Fibroblast of lung (primary cell): ENCODE data around the gene FLNC. TPM values are rescaled to one million over a fixed set of nuclear protein-coding genes. Genes with fewer than 3 reads are reported as not detected.

Experiments
- DNase-seq, 2 donors: peaks; one replicate each; pipeline versions ENCODE4 v3.0.0 to v3.0.0-alpha.2; 2010; ENCODE audit warnings: low read depth in 2 of 2
- H2AFZ ChIP-seq: 2 replicates; pipeline ENCODE4 v1.5.1; 2012; ENCODE audit warnings: low read length, control low read depth, inconsistent platforms
- H3K27ac ChIP-seq: 2 replicates; pipeline ENCODE4 v1.5.1; 2011; ENCODE audit warnings: low read length, control low read depth; ENCODE audit not compliant: insufficient read depth
- H3K27me3 ChIP-seq: 2 replicates; pipeline ENCODE4 v1.5.1; 2011; ENCODE audit warnings: mild to moderate bottlenecking, low read length; ENCODE audit not compliant: control insufficient read depth, insufficient read depth
- H3K36me3 ChIP-seq: 2 replicates; pipeline ENCODE4 v1.5.1; 2011; ENCODE audit warnings: low read length; ENCODE audit not compliant: control insufficient read depth, insufficient read depth
- H3K4me1 ChIP-seq: 2 replicates; pipeline ENCODE4 v1.5.1; 2011; ENCODE audit warnings: low read length; ENCODE audit not compliant: control insufficient read depth, insufficient read depth; ENCODE audit errors: extremely low read depth
- H3K4me2 ChIP-seq: 2 replicates; pipeline ENCODE4 v1.5.1; 2011; ENCODE audit warnings: low read length, control low read depth; ENCODE audit not compliant: insufficient read depth; ENCODE audit errors: extremely low read depth
- H3K4me3 ChIP-seq, 4 experiments: fragments of 200-600 bp in 1 of 4; sonication (generic) in 1 of 4; replicated peaks in 1 of 4; 2 replicates each; pipeline ENCODE4 v1.5.1; 2011 to 2016; ENCODE audit warnings: low read length in 4 of 4, low read depth in 3 of 4, mild to moderate bottlenecking in 3 of 4, control low read depth in 2 of 4, inconsistent platforms in 1 of 4, mixed read lengths in 1 of 4; ENCODE audit not compliant: insufficient read depth in 1 of 4; ENCODE audit errors: control extremely low read depth in 1 of 4
- H3K79me2 ChIP-seq: 2 replicates; pipeline ENCODE4 v1.5.1; 2012; ENCODE audit warnings: mild to moderate bottlenecking, low read length, inconsistent platforms; ENCODE audit not compliant: control insufficient read depth, insufficient read depth
- H3K9ac ChIP-seq: 2 replicates; pipeline ENCODE4 v1.5.1; 2011; ENCODE audit warnings: mild to moderate bottlenecking, low read length, control low read depth; ENCODE audit not compliant: insufficient read depth
- H3K9me3 ChIP-seq: 2 replicates; pipeline ENCODE4 v1.5.1; 2012; ENCODE audit warnings: low read depth, low read length; ENCODE audit not compliant: control insufficient read depth, insufficient read depth
- H4K20me1 ChIP-seq: 2 replicates; pipeline ENCODE4 v1.5.1; 2011; ENCODE audit warnings: low read length; ENCODE audit not compliant: control insufficient read depth, insufficient read depth; ENCODE audit errors: extremely low read depth
- EZH2 ChIP-seq: IDR thresholded peaks from 2 replicates; pipeline ENCODE4 v1.5.1; 2012; ENCODE audit warnings: low read length, control low read depth, mild to moderate bottlenecking; ENCODE audit errors: missing control alignments
- polyA plus RNA-seq, 2 donors: library from polyadenylated mRNA; depleted of rRNA in 1 of 2; stranded (reverse) in 1 of 2; unstranded in 1 of 2; fragments of >200 nt; gene quantifications; 2 replicates each; pipeline ENCODE4 v1.2.1, GENCODE V29; 2011 to 2012; ENCODE audit warnings: missing spikeins in 1 of 2
- total RNA-seq: library from RNA; depleted of rRNA; stranded (reverse); fragments of >200 nt; gene quantifications from 2 replicates; pipeline ENCODE4 v1.2.1, GENCODE V29; 2014
- TF ChIP-seq, protein P1 (sequence below), 2 donors: IDR thresholded peaks in 1 of 2; conservative IDR thresholded peaks in 1 of 2; 1 replicate in 1 of 2; 2 replicates in 1 of 2; pipeline ENCODE4 v1.5.1; 2011 to 2012; ENCODE audit warnings: low read length in 2 of 2, control low read depth in 1 of 2, inconsistent platforms in 1 of 2, low read depth in 1 of 2, mild to moderate bottlenecking in 1 of 2

Gene FLNC
- total and polyA plus RNA-seq, 2 donors (not counting 1 experiment from before 2014, with no cell fraction given), result 29.3 to 191 TPM

DNA sequence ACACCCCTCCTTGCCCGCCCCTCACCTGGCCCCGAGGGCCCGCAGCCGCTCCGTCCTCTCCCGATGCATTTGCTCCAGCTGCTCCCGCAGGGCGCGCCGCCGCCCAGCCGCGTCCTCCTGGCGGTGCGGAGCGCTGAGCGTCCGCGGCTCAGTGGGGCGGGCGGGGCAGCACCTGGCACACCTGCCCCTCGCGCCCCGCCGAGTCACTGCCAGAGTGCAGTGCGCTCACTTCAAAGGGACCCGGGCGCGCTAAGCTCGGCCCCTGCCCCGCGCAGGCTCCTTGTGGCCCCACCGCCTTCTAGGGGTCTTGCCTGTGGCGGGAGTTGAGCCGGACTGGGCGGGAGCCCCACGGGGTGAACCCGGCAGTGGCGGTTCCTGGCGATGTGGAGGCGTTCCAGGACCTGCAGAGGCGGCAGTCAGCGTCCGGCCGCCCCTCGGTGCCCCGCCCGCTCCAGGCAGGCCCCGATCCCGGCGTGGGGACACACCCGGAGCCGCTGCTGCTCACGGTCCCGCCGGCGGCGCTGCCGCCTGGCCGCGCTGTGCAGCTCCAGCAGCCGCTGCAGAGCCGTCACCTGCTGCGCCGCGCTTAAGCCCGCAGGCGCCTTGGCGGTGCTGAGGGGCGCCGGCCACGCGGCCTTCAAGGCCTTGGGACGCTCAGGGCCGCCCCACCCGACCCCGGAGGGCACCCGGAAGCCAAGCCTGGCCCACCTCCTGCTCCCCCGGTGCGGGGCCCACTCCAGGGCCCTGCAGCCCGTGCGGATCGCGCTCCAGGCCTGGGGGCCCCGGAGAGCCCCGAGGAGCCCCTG, 39.1 kb downstream of the FLNC start:
- Histone ChIP-seq H2AFZ (no peak overlapping the region), H3K79me2 (no peaks in the 10 kb centered on the region), H3K4me2 (peak overlapping the region; percentile 93), H3K9me3 (no peaks in the 10 kb centered on the region), H3K36me3 (peaks cover 5% of the 10 kb centered on the region), H3K4me1 (no peaks in the 10 kb centered on the region), H3K27ac (no peak overlapping the region), H3K9ac (peak overlapping the region; percentile 16), H3K4me3 (peak overlapping the region in 3 of 4 experiments; percentile 41 to 52 (median 45)), H3K27me3 (no peaks in the 10 kb centered on the region), H4K20me1 (no peaks in the 10 kb centered on the region)
- DNase-seq, result peak; percentile 37 to 42
- TF ChIP-seq EZH2, result no peak
- TF ChIP-seq, protein P1, sequence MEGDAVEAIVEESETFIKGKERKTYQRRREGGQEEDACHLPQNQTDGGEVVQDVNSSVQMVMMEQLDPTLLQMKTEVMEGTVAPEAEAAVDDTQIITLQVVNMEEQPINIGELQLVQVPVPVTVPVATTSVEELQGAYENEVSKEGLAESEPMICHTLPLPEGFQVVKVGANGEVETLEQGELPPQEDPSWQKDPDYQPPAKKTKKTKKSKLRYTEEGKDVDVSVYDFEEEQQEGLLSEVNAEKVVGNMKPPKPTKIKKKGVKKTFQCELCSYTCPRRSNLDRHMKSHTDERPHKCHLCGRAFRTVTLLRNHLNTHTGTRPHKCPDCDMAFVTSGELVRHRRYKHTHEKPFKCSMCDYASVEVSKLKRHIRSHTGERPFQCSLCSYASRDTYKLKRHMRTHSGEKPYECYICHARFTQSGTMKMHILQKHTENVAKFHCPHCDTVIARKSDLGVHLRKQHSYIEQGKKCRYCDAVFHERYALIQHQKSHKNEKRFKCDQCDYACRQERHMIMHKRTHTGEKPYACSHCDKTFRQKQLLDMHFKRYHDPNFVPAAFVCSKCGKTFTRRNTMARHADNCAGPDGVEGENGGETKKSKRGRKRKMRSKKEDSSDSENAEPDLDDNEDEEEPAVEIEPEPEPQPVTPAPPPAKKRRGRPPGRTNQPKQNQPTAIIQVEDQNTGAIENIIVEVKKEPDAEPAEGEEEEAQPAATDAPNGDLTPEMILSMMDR (conservative IDR thresholded peaks at IDR 0.05 in 1 of 2, IDR thresholded peaks at IDR 0.05 in 1 of 2; ENCODE audit: low read depth in 1 of 2, low read length in 2 of 2), result no peak

DNA sequence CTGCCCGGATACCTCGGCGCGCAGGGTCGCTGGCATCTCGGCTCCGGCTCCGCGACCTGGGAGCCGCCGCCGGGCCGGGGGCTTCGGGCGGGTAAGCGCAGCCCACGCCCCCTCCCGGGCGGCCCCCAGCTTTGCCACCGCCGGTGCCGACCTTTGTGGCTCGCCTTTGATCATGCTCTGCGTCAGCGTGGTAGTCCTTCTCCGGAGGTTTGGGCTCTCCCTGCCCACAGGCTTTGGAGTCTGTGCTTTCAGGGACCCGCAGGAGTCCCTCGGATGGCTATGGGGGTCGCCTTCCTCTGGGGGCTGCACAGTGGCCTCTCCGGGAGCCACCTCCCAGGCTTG, 39.7 kb downstream of the FLNC start:
- Histone ChIP-seq H3K4me3 (peak overlapping the region in 1 of 4 experiments; percentile 52), H2AFZ (no peak overlapping the region), H3K4me2 (peak overlapping the region; percentile 93)

DNA sequence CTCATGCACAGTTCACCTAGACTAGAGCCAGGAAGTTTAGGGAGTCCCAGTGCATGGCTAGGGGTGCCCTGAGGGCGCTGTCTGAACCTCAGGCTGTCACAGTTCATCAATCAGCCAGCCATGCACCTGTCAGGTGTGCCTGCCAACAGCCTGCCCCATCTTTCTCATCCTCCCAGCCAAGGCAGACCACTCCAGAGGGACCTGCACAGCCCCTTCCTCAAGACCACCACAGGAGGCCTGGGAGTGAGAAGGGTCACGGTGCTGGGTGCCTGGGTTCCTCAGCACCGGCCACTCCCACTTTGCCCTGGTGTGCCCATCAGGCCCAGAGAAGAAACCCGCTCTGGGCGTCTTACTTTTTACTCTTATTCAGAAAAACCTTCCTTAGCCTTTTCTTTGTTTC, 40.8 kb downstream of the FLNC start:
- Histone ChIP-seq H4K20me1 (no peaks in the 10 kb centered on the region), H3K4me2 (no peak overlapping the region), H3K36me3 (peaks cover 1% of the 10 kb centered on the region), H3K27me3 (no peaks in the 10 kb centered on the region), H3K79me2 (no peaks in the 10 kb centered on the region), H3K27ac (no peak overlapping the region), H3K9me3 (no peaks in the 10 kb centered on the region), H3K9ac (no peak overlapping the region), H3K4me3 (no peak overlapping the region), H3K4me1 (no peaks in the 10 kb centered on the region), H2AFZ (no peak overlapping the region)
- TF ChIP-seq, protein P1 (conservative IDR thresholded peaks at IDR 0.05 in 1 of 2, IDR thresholded peaks at IDR 0.05 in 1 of 2; ENCODE audit: low read depth in 1 of 2, low read length in 2 of 2), result no peak
- no peak for TF ChIP-seq EZH2
- DNase-seq, result no peak

More for the DNA sequence above, 39.7 kb downstream of the FLNC start:
- Histone ChIP-seq H3K27me3 (no peaks in the 10 kb centered on the region), H3K27ac (no peak overlapping the region), H3K79me2 (no peaks in the 10 kb centered on the region), H3K36me3 (peaks cover 5% of the 10 kb centered on the region), H3K9me3 (no peaks in the 10 kb centered on the region), H4K20me1 (no peaks in the 10 kb centered on the region), H3K4me1 (no peaks in the 10 kb centered on the region), H3K9ac (no peak overlapping the region)
- TF ChIP-seq, protein P1 (conservative IDR thresholded peaks at IDR 0.05 in 1 of 2, IDR thresholded peaks at IDR 0.05 in 1 of 2; ENCODE audit: low read depth in 1 of 2, low read length in 2 of 2), result no peak
- TF ChIP-seq EZH2, result no peak
- DNase-seq, result no peak
